ENCODE measurements around the gene UVRAG.
"Not testable (repeated sequence)": the region's sequence is repeated elsewhere in the genome, so short reads cannot be mapped to it uniquely, and the experiment has no call there.

DNA sequence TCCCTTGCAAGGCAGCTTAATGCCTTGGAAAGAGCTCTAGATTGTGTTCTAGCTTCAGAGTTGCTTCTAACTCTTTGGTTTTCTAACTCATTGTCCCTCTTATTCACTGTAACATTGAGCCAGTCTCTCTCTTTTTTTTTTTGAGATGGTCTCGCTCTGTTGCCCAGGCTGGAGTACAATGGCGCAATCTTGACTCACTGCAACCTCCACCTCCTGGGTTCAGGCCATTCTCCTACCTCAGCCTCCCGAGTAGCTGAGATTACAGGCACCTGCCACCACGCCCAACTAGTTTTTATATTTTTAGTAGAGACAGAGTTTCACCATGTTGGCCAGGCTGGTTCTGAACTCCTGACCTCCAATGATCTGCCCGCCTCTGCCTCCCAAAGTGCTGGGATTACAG is 266.1 kb downstream of the UVRAG start:
- not testable (repeated sequence) for TF ChIP-seq CTCF (tag by site-specific recombination; IDR thresholded peaks at IDR 0.05); ZNF433 (tag by site-specific recombination; IDR thresholded peaks at IDR 0.05; ENCODE audit: low read depth); ZNF624 (tag by site-specific recombination; IDR thresholded peaks at IDR 0.05); ZNF148 (tag by site-specific recombination; IDR thresholded peaks at IDR 0.05; ENCODE audit: borderline replicate concordance)
- TF ChIP-seq, protein P1, sequence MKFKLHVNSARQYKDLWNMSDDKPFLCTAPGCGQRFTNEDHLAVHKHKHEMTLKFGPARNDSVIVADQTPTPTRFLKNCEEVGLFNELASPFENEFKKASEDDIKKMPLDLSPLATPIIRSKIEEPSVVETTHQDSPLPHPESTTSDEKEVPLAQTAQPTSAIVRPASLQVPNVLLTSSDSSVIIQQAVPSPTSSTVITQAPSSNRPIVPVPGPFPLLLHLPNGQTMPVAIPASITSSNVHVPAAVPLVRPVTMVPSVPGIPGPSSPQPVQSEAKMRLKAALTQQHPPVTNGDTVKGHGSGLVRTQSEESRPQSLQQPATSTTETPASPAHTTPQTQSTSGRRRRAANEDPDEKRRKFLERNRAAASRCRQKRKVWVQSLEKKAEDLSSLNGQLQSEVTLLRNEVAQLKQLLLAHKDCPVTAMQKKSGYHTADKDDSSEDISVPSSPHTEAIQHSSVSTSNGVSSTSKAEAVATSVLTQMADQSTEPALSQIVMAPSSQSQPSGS (tag by site-specific recombination; IDR thresholded peaks at IDR 0.05; ENCODE audit: low read depth), result not testable (repeated sequence)

Measured in HEK293 (cell line).